ENCODE data around the gene PRPH. TPM values are rescaled to one million over a fixed set of nuclear protein-coding genes. Genes with fewer than 3 reads are reported as not detected.
A peak's percentile ranks its signal among the peaks of the same experiment; 100 is the strongest.

Gene PRPH
- total RNA-seq, 3 donors from 2014 or later (not counting 1 experiment from before 2014, with no cell fraction given), result not detected

DNA sequence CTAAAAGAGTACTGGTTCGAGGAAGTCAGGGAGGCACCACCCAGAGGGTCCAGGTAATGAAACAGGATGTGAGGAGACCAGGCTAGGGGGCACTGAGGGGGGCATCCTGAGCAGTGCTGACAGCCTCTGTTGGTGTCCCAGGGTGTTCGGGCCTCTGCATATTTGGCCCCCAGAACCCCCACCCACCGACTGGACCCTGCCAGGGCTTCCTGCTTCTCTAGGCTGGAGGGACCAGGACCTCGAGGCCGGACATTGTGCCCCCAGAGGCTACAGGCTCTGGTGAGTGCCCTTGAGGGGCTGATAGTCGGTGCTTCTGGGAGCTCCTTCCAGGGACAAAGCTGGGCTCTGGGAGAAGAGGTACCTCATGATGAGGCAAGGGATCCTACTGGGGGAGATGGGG, 30.7 kb downstream of the PRPH start:
- Histone ChIP-seq H3K4me1 (ENCODE audit: control insufficient read depth, insufficient read depth, low read length) (peaks cover 16% of the 10 kb centered on the region), H3K4me3 (ENCODE audit: low read length) (no peak overlapping the region), H3K27me3 (ENCODE audit: control insufficient read depth, insufficient read depth, low read length) (no peaks in the 10 kb centered on the region), H3K9me3 (ENCODE audit: control insufficient read depth, insufficient read depth, low read length) (no peaks in the 10 kb centered on the region), H3K36me3 (ENCODE audit: control insufficient read depth, insufficient read depth, low read length) (no peaks in the 10 kb centered on the region), H3K27ac (ENCODE audit: low read length) (no peak overlapping the region)
- Mint-ChIP-seq H3K27me3 (ENCODE audit: low read depth in 2 of 2) (no peaks in the 10 kb centered on the region), H3K27ac (no peak overlapping the region), H3K36me3 (no peaks in the 10 kb centered on the region), H3K4me1 (peaks cover 11 to 18% of the 10 kb centered on the region in 2 donors), H3K4me3 (peak overlapping the region; percentile 40), H3K9me3 (no peaks in the 10 kb centered on the region)
- 95% methylated on average over 6 of the region's 6 CpGs for WGBS (ENCODE audit: insufficient coverage)
- ATAC-seq (no peak), DNase-seq (no peak)
- no peak for TF ChIP-seq CTCF (IDR thresholded peaks at IDR 0.05)
- intact Hi-C loops (cut with micrococcal nuclease), result no loop called here

GRCh38 chr12:49327368-49327767, 32.4 kb downstream of the PRPH start:
- Histone ChIP-seq H3K27ac (ENCODE audit: low read length) (no peak overlapping the region), H3K36me3 (ENCODE audit: control insufficient read depth, insufficient read depth, low read length) (no peaks in the 10 kb centered on the region), H3K9me3 (ENCODE audit: control insufficient read depth, insufficient read depth, low read length) (no peaks in the 10 kb centered on the region), H3K27me3 (ENCODE audit: control insufficient read depth, insufficient read depth, low read length) (peaks cover 1% of the 10 kb centered on the region), H3K4me1 (ENCODE audit: control insufficient read depth, insufficient read depth, low read length) (peaks cover 11% of the 10 kb centered on the region), H3K4me3 (ENCODE audit: low read length) (no peak overlapping the region)
- H3K4me3 Mint-ChIP-seq, result no peak overlapping the region
- DNase-seq, result no peak
- no peak for ATAC-seq
- intact Hi-C loops (cut with micrococcal nuclease), result no loop called here
- TF ChIP-seq CTCF (IDR thresholded peaks at IDR 0.05), result no peak
- no peaks in the 10 kb centered on the region for H3K36me3 Mint-ChIP-seq
- no peak overlapping the region for H3K27ac Mint-ChIP-seq
- H3K27me3 Mint-ChIP-seq (ENCODE audit: low read depth in 2 of 2), result peaks cover 7 to 9% of the 10 kb centered on the region in 2 donors
- H3K4me1 Mint-ChIP-seq, result peaks cover 14 to 18% of the 10 kb centered on the region in 2 donors
- H3K9me3 Mint-ChIP-seq, result no peaks in the 10 kb centered on the region

DNA sequence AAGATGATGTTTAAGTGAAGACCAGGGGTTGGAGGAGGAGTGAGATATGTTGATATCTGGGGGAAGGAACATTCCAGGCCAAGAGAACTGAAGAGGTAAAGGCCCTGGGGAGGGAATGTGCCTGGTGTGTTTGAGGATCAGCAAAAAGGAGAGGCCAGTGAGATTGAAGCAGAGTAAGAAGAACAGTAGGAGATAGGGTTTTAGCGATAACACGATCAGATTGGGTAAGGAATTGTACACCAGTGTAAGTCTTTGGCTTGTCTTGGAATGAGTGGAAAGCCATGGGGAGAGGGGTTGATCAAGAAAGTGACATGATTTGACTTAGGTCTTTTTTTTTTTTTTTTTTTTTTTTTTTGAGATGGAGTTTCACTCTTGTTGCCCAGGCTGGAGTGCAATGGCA, 32.9 kb downstream of the PRPH start:
- TF ChIP-seq CTCF (IDR thresholded peaks at IDR 0.05), result no peak
- peaks cover 9 to 20% of the 10 kb centered on the region in 2 donors for H3K4me1 Mint-ChIP-seq
- intact Hi-C loops (cut with micrococcal nuclease), result no loop called here
- peaks cover 14% of the 10 kb centered on the region for H3K4me1 ChIP-seq (ENCODE audit: control insufficient read depth, insufficient read depth, low read length)
- H3K27ac Mint-ChIP-seq, result no peak overlapping the region
- H3K9me3 Mint-ChIP-seq, result no peaks in the 10 kb centered on the region
- H3K36me3 Mint-ChIP-seq, result no peaks in the 10 kb centered on the region
- ATAC-seq, result no peak
- H3K9me3 ChIP-seq (ENCODE audit: control insufficient read depth, insufficient read depth, low read length), result no peaks in the 10 kb centered on the region
- H3K27me3 Mint-ChIP-seq (ENCODE audit: low read depth in 2 of 2), result peaks cover 13% of the 10 kb centered on the region in 2 donors
- no peak overlapping the region for H3K4me3 Mint-ChIP-seq
- no peak for DNase-seq
- peaks cover 3% of the 10 kb centered on the region for H3K27me3 ChIP-seq (ENCODE audit: control insufficient read depth, insufficient read depth, low read length)
- no peak overlapping the region for H3K4me3 ChIP-seq (ENCODE audit: low read length)
- WGBS (ENCODE audit: insufficient coverage), result 100% methylated on average over 2 of the region's 2 CpGs
- H3K27ac ChIP-seq (ENCODE audit: low read length), result no peak overlapping the region
- H3K36me3 ChIP-seq (ENCODE audit: control insufficient read depth, insufficient read depth, low read length), result no peaks in the 10 kb centered on the region

- 97% methylated on average over 8 of the region's 12 CpGs for WGBS (ENCODE audit: insufficient coverage)
- H3K36me3 ChIP-seq (ENCODE audit: control insufficient read depth, insufficient read depth, low read length), result no peaks in the 10 kb centered on the region
- Mint-ChIP-seq H3K4me3 (no peak overlapping the region), H3K27me3 (ENCODE audit: low read depth in 2 of 2) (peaks cover 17% of the 10 kb centered on the region in 2 donors), H3K4me1 (peaks cover 0 to 16% of the 10 kb centered on the region in 2 donors), H3K36me3 (no peaks in the 10 kb centered on the region), H3K9me3 (no peaks in the 10 kb centered on the region), H3K27ac (no peak overlapping the region)
- DNase-seq (no peak), ATAC-seq (no peak)
- intact Hi-C loops (cut with micrococcal nuclease), result no loop called here
- no peaks in the 10 kb centered on the region for H3K9me3 ChIP-seq (ENCODE audit: control insufficient read depth, insufficient read depth, low read length)
- no peak overlapping the region for H3K4me3 ChIP-seq (ENCODE audit: low read length)
- H3K4me1 ChIP-seq (ENCODE audit: control insufficient read depth, insufficient read depth, low read length), result peaks cover 12% of the 10 kb centered on the region
- peaks cover 8% of the 10 kb centered on the region for H3K27me3 ChIP-seq (ENCODE audit: control insufficient read depth, insufficient read depth, low read length)
- H3K27ac ChIP-seq (ENCODE audit: low read length), result no peak overlapping the region
- no peak for TF ChIP-seq CTCF (IDR thresholded peaks at IDR 0.05)
These were observed 33.9 kb downstream of the PRPH start for GRCh38 chr12:49328816-49329215.
